Measurements from ENCODE around the gene NXN. TPM values are rescaled to one million over a fixed set of nuclear protein-coding genes. Genes with fewer than 3 reads are reported as not detected.

NXN gene
- total and polyA plus RNA-seq, 9 donors = 5.5 to 34.8 (median 28.4) TPM

- TF ChIP-seq POLR2A (IDR thresholded peaks at IDR 0.05) (no peak), EP300 (IDR thresholded peaks at IDR 0.05) (no peak), CTCF (IDR thresholded peaks at IDR 0.05) (no peak)
- no peak overlapping the region for H3K27ac ChIP-seq
- no peaks in the 10 kb centered on the region for H3K9me3 ChIP-seq
- no peaks in the 10 kb centered on the region for H3K36me3 ChIP-seq
- no peak overlapping the region for H3K4me3 ChIP-seq
- WGBS, 3 donors = 47 to 67% (median 51%) methylated on average over 22 to 25 of the region's 25 CpGs
- peaks cover 13% of the 10 kb centered on the region for H3K4me1 ChIP-seq (ENCODE audit: insufficient read depth)
- intact Hi-C loops (cut with DNase I) = no loop called here
- no peaks in the 10 kb centered on the region for H3K27me3 ChIP-seq
- DNase-seq = no peak
Observed at GRCh38 chr17:948284-948852, 31.2 kb downstream of the NXN start.

GRCh38 chr17:946510-947236 lies 32.9 kb downstream of the NXN start:
- TF ChIP-seq EP300 (IDR thresholded peaks at IDR 0.05) (no peak), CTCF (IDR thresholded peaks at IDR 0.05) (no peak), POLR2A (IDR thresholded peaks at IDR 0.05) (no peak)
- no peak overlapping the region for H3K27ac ChIP-seq
- no peaks in the 10 kb centered on the region for H3K36me3 ChIP-seq
- no peaks in the 10 kb centered on the region for H3K9me3 ChIP-seq
- no peak for DNase-seq
- H3K4me1 ChIP-seq (ENCODE audit: insufficient read depth) = peaks cover 9% of the 10 kb centered on the region
- H3K4me3 ChIP-seq = no peak overlapping the region
- intact Hi-C loops (cut with DNase I) = no loop called here
- H3K27me3 ChIP-seq = no peaks in the 10 kb centered on the region
- 95 to 97% (median 95%) methylated on average over 36 to 37 of the region's 37 CpGs for WGBS, 3 donors

- Histone ChIP-seq H3K36me3 (no peaks in the 10 kb centered on the region), H3K27ac (no peak overlapping the region), H3K27me3 (no peaks in the 10 kb centered on the region), H3K9me3 (no peaks in the 10 kb centered on the region), H3K4me3 (no peak overlapping the region), H3K4me1 (ENCODE audit: insufficient read depth) (peaks cover 7% of the 10 kb centered on the region)
- no peak for DNase-seq
- 51 to 63% (median 62%) methylated on average over 3 of the region's 3 CpGs for WGBS, 3 donors
- intact Hi-C loops (cut with DNase I) = no loop called here
- TF ChIP-seq CTCF (IDR thresholded peaks at IDR 0.05) (no peak), POLR2A (IDR thresholded peaks at IDR 0.05) (no peak), EP300 (IDR thresholded peaks at IDR 0.05) (no peak)
Observed at GRCh38 chr17:945672-946071, 33.9 kb downstream of the NXN start.

- H3K9me3 ChIP-seq = no peaks in the 10 kb centered on the region
- H3K27me3 ChIP-seq = no peaks in the 10 kb centered on the region
- intact Hi-C loops (cut with DNase I) = no loop called here
- no peak for DNase-seq
- TF ChIP-seq EP300 (IDR thresholded peaks at IDR 0.05) (no peak), POLR2A (IDR thresholded peaks at IDR 0.05) (no peak), CTCF (IDR thresholded peaks at IDR 0.05) (no peak)
- no peaks in the 10 kb centered on the region for H3K36me3 ChIP-seq
- no peak overlapping the region for H3K4me3 ChIP-seq
- H3K4me1 ChIP-seq (ENCODE audit: insufficient read depth) = peaks cover 3% of the 10 kb centered on the region
- H3K27ac ChIP-seq = no peak overlapping the region
- 53 to 72% (median 68%) methylated on average over 14 of the region's 14 CpGs for WGBS, 3 donors
Observed at GRCh38 chr17:944266-944826, 35.2 kb downstream of the NXN start.

Measured in ovary (tissue), 9 donors.